ENCODE results near the gene CXCR4.

CXCR4 gene

DNA sequence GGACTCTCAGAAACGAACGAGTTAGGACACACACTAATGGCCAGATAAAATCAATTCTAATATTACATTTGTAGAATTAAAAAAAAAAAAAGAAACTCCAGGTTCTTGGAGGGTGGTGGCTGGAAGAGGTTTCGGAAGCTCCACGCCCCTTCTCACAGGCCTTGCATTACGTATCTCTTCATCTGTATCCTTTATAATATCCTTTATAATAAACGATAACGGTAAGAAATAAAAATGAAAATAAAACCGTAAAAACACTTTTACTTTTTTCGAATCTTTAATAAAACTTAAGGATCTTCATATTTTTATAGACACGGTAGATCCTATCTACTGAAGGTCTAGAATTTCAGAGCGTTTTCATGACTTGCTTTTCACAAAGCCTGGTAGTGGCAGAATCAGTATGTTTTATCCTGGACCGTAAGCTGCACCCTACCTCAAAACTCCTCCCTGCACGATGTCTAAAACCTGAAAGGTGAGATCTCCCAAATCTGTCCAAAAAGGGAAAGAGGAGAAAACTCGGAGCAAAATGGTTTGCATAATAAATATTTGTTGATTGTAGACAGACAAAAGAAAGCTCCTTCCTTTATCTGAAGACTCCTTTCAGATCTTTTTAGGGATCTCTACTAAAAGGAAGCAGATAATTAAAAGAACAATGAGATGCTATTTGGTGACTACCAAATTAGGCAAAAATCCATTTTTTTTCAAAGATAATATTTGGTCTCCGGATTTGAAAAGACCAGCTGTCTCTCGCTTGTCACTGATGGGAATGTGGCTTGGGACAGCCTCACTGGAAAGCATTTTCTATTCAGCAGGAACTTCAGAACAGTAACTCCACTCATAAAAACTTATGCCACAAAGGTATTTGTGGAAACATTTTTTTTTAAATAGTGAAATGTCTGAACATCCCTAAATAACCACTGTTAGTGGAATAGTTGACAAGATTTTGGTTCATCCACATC lies 2.0 kb upstream of the CXCR4 start:
- no peak for DNase-seq (ENCODE audit: low spot score)
- Histone ChIP-seq H3K4me3 (peak overlapping the region; percentile 69), H3K27ac (no peak overlapping the region)
- TF ChIP-seq, protein P1, sequence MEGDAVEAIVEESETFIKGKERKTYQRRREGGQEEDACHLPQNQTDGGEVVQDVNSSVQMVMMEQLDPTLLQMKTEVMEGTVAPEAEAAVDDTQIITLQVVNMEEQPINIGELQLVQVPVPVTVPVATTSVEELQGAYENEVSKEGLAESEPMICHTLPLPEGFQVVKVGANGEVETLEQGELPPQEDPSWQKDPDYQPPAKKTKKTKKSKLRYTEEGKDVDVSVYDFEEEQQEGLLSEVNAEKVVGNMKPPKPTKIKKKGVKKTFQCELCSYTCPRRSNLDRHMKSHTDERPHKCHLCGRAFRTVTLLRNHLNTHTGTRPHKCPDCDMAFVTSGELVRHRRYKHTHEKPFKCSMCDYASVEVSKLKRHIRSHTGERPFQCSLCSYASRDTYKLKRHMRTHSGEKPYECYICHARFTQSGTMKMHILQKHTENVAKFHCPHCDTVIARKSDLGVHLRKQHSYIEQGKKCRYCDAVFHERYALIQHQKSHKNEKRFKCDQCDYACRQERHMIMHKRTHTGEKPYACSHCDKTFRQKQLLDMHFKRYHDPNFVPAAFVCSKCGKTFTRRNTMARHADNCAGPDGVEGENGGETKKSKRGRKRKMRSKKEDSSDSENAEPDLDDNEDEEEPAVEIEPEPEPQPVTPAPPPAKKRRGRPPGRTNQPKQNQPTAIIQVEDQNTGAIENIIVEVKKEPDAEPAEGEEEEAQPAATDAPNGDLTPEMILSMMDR (IDR thresholded peaks at IDR 0.05), result no peak

DNA sequence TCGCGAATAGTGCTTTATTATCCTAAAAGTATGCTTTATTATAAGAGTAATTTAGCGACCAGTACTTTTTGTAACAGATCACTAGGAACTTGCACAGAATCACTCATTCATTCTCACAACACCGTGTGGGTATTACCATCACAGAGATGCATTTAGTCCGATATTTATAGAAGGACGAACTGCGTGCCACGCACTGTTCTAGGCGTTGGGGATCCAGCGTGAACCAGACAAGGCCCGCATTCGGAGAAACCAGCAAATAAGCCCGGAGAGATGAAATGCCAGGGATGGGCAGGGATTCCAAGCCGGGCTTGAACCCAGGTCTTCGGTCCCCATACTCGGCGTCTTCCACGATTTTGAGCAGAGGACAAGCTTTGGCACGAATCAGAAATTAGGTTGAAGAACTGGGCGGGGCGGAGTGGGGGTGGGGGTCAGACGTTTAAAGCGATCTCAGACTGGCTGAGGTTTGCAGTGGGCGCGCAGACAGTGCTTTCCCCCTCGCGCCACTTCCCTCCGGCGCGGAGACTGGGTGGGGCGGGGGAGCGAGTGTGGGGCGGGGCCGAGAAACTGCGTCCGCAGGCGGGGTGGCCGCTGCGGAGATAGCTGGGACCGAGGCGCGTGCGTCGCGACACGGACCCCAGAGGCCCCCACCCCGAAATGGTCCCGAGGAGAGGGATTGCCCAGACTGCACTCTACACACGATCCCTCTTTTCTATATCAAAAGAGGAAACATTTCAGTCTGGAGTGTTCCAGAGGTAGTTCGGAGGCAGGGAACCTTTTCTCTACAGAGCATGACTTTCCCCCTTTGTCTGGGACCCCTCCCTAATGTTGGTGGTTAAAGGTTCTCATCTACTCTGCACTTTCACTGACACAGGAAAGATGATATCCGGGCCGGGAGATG lies 1.1 kb upstream of the CXCR4 start:
- TF ChIP-seq, protein P1 (IDR thresholded peaks at IDR 0.05), result no peak
- peak overlapping the region in 1 of 2 donors; percentile 63 for H3K27ac ChIP-seq
- DNase-seq (ENCODE audit: low spot score), result no peak

DNA sequence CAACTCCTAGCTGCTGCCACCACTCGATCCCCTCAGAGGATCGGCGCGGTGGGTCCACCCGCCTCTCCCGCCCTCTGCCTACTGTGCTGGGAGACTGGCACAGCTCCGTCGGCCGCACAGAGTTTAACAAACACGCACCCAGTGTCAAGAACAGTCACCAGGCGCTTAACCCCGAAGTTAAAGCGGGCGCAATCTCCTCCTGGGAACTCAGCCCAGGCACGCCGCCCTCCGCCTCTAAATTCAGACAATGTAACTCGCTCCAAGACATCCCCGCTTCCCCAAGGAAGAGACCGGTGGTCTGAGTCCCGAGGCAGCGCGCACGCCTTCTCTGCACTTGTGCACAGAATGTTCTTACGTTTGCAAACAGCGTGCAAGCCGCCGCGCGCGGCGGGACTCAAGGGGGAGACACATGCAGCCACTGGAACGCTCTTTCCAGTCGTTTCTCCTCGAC lies 533 bp downstream of the CXCR4 start:
- Histone ChIP-seq H3K27ac (peak overlapping the region; percentile 19 to 38), H3K4me3 (peak overlapping the region; percentile 69)
- TF ChIP-seq, protein P1 (IDR thresholded peaks at IDR 0.05), result no peak
- no peak for DNase-seq (ENCODE audit: low spot score)

More for the DNA sequence above, 1.1 kb upstream of the CXCR4 start:
- peak overlapping the region; percentile 69 for H3K4me3 ChIP-seq

DNA sequence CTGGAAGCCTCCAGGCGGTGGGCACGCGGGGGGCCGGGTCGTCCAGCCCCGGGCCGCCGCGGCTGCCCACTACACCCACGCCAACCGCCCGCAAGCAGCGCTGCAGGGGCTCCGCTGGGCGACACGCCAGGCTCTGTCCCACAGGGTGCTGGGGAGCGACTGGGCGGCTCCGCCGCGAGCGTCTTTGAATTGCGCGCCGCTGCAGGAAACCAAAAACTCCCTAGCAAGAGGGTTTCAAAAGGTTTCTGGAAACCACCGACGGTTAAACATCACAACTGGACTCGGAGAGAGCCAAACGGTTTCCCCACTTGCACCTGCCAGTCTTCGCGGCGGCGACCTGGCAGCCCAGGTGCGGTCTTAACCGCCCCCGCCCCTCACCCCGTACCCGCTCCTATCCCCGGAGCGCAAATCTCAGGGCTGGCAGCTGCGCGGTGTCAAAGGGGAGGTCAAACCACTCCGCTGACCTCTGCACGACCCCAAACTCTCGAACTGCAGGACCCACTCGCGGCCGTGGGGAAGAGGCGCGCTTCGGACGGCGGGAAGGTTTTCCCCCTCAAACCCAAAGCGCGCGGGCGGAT lies 1.0 kb downstream of the CXCR4 start:
- H3K4me3 ChIP-seq, result peak overlapping the region; percentile 69
- TF ChIP-seq, protein P1 (IDR thresholded peaks at IDR 0.05), result no peak
- H3K27ac ChIP-seq, result peak overlapping the region; percentile 19 to 38
- DNase-seq (ENCODE audit: low spot score), result no peak

DNA sequence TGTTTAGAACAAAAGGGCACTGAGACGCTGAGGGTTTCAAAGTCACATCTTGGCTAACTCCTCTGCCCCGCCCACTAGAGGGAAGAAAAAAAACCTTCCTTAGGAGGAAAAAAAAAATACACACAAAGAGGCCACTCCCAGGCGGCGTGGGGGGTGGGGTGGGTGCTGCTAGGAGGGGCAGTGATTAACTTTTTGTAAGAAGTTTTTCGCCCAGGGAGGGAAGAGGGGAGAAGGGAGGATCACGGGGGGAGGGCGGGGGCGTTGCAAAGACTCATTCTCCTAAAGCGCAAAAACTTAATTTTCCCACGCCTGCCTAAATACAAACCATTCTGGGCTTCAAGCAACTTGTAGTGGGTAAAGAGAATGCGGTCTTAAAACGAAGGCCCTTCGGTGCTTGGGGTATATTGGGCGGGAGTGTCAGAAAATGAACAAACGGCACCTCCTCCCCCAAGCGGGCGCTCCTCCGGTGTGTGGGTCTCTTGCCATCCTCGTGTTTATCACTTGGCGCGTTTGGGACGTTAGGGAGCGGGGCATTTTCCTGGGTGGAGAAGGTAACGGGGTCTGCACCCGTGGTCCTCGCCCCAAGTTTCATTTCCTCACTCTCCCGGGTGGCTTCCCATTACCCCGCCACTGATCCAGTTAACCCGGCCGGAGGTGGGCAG lies 1.7 kb downstream of the CXCR4 start:
- Histone ChIP-seq H3K4me3 (peak overlapping the region; percentile 69), H3K27ac (peak overlapping the region; percentile 19 to 38)
- TF ChIP-seq, protein P1 (IDR thresholded peaks at IDR 0.05), result no peak
- no peak for DNase-seq (ENCODE audit: low spot score)

DNA sequence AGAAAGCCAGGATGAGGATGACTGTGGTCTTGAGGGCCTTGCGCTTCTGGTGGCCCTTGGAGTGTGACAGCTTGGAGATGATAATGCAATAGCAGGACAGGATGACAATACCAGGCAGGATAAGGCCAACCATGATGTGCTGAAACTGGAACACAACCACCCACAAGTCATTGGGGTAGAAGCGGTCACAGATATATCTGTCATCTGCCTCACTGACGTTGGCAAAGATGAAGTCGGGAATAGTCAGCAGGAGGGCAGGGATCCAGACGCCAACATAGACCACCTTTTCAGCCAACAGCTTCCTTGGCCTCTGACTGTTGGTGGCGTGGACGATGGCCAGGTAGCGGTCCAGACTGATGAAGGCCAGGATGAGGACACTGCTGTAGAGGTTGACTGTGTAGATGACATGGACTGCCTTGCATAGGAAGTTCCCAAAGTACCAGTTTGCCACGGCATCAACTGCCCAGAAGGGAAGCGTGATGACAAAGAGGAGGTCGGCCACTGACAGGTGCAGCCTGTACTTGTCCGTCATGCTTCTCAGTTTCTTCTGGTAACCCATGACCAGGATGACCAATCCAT lies 2.7 kb downstream of the CXCR4 start:
- DNase-seq (ENCODE audit: low spot score), result no peak
- no peak overlapping the region for H3K27ac ChIP-seq

More for the DNA sequence above, 2.7 kb downstream of the CXCR4 start:
- peak overlapping the region; percentile 10 for H3K4me3 ChIP-seq
- TF ChIP-seq, protein P1 (IDR thresholded peaks at IDR 0.05), result no peak

Measured in coronary artery (tissue), 2 donors.